WERI-Rb-1 (cell line): Measurements from ENCODE around the gene C16orf87.

Experiments
- DNase-seq: peaks from one replicate; pipeline ENCODE4 v3.0.0-alpha.2; 2020
- H3K27ac ChIP-seq: fragments of 250-450 bp; sonication (Bioruptor Pico); 2 replicates; pipeline ENCODE4 v1.5.1; 2020; ENCODE audit warnings: mild to moderate bottlenecking, moderate library complexity
- H3K27me3 ChIP-seq: fragments of 250-450 bp; sonication (Bioruptor Pico); 2 replicates; pipeline ENCODE4 v1.5.1; 2021; ENCODE audit warnings: mild to moderate bottlenecking, low read depth, moderate library complexity; ENCODE audit not compliant: insufficient read depth, severe bottlenecking
- H3K36me3 ChIP-seq: fragments of 250-450 bp; sonication (Bioruptor Pico); 2 replicates; pipeline ENCODE4 v1.5.1; 2020; ENCODE audit warnings: mild to moderate bottlenecking, moderate library complexity
- H3K4me3 ChIP-seq: 2 replicates; pipeline ENCODE4 v1.5.1; 2011; ENCODE audit warnings: low read depth, mild to moderate bottlenecking, control low read depth, low read length
- H3K9me3 ChIP-seq: fragments of 250-450 bp; sonication (Bioruptor Pico); 2 replicates; pipeline ENCODE4 v1.5.1; 2021; ENCODE audit warnings: mild to moderate bottlenecking, moderate library complexity; ENCODE audit not compliant: severe bottlenecking
- TF ChIP-seq, protein P1 (sequence below): IDR thresholded peaks from 2 replicates; pipeline ENCODE4 v1.5.1; 2011; ENCODE audit warnings: low read depth, mild to moderate bottlenecking, control low read depth, inconsistent platforms, low read length

The C16orf87 gene

DNA sequence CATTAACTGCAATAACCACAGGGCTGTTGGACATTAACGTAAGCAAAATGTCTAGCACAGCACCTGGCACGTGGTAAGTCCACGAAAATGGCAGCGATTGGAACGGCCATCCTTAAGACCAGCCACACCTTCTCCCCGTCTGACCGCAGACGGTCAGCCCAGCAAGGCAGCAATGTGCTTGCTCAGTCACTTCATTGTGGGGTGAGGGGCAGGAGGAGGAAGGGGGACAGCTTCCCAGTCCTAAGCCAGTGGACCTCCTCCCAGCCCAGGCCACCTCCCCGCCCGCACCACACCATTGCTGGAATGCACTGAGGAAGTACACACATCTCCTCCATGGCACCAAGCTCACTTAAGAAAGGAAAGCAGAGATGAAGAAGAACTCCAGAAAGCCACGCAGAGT lies 74.2 kb downstream of the C16orf87 start:
- H3K4me3 ChIP-seq = no peak overlapping the region
- H3K36me3 ChIP-seq = no peaks in the 10 kb centered on the region
- no peak for DNase-seq
- no peak overlapping the region for H3K27ac ChIP-seq
- TF ChIP-seq, protein P1, sequence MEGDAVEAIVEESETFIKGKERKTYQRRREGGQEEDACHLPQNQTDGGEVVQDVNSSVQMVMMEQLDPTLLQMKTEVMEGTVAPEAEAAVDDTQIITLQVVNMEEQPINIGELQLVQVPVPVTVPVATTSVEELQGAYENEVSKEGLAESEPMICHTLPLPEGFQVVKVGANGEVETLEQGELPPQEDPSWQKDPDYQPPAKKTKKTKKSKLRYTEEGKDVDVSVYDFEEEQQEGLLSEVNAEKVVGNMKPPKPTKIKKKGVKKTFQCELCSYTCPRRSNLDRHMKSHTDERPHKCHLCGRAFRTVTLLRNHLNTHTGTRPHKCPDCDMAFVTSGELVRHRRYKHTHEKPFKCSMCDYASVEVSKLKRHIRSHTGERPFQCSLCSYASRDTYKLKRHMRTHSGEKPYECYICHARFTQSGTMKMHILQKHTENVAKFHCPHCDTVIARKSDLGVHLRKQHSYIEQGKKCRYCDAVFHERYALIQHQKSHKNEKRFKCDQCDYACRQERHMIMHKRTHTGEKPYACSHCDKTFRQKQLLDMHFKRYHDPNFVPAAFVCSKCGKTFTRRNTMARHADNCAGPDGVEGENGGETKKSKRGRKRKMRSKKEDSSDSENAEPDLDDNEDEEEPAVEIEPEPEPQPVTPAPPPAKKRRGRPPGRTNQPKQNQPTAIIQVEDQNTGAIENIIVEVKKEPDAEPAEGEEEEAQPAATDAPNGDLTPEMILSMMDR = no peak
- no peaks in the 10 kb centered on the region for H3K27me3 ChIP-seq
- no peaks in the 10 kb centered on the region for H3K9me3 ChIP-seq

DNA sequence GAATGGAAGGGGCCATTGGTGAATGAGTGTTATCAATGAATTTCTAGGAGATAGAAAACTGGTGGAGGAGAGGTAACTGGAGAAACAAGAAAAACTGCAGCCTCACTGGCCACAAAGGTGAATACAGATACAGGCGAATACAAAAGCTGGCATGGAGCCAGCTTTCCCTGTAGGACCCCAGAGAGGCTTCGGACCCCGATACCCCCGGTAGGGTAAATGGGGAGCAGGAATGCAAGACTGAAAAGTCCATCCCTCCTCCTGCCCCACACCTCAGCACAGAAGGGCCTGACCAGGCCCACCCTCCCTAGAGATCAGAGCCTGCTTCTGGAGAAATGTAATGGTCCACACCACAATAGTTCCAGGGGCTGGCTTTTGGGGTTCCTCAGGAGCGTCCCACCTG lies 78.0 kb downstream of the C16orf87 start:
- TF ChIP-seq, protein P1 = no peak
- Histone ChIP-seq H3K27ac (no peak overlapping the region), H3K4me3 (no peak overlapping the region), H3K36me3 (no peaks in the 10 kb centered on the region), H3K27me3 (no peaks in the 10 kb centered on the region), H3K9me3 (no peaks in the 10 kb centered on the region)
- no peak for DNase-seq

DNA sequence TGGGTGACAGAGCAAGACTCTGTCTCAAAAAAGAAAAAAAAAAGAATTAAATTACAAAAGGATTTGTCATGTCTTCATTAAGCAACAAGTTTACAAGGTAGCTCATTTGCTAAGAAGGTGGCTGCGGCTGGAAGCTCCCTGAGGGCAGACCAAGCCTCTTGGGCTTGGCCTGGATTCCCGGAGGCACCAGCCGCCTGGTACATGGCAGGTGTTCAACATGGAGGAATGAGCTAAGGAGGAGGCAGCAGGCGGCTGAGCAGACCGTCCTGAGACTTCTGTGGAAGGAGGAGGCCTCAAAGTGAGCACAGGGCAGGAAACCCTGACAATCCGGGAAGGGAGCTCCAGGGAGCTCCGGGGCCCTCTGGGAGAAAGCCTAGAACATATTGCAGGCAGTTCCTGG lies 79.6 kb downstream of the C16orf87 start:
- Histone ChIP-seq H3K36me3 (no peaks in the 10 kb centered on the region), H3K27me3 (no peaks in the 10 kb centered on the region), H3K9me3 (no peaks in the 10 kb centered on the region), H3K4me3 (no peak overlapping the region), H3K27ac (no peak overlapping the region)
- DNase-seq = no peak
- TF ChIP-seq, protein P1 = no peak

DNA sequence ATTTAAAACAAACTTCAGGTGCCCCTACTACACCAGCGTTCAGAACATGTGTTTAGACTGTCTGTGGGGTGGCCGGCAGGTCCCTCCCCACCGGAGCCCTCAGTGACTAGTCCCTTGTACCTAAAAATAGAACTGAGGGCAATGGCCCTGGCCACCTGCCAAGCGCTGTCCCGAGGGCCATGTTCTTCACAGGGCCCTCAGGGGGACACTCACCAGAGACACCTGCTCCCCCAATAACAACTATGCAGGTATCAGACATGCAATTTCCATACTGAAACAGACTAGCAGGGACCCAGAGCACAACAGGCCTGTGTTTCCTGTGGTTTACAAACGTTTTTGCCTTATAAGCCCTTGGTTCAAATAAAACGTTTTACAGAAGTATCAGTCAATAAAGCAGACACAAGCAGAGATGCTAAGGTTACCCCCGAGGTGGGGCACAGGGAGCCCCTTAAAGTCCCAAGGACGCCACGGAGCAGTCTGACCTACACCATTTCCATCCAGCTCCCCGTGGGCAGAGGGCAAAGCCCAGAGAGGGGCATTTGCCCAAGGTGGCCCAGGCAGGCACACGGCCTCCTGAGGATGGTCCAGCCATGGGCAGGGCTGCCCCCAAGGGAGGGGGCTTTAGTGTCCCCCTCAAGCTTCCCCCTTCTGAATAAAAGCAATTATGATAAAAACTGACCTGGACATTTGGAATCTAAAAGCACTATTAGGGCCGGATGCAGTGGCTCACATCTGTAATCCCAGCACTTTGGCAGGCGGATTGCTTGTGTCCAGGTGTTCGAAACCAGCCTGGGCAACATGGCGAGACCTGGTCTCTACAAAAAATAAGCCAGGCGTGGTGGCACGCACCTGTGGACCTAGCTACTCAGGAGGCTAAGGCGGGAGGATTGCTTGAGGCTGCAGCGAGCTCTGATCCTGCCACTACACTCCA lies 81.9 kb downstream of the C16orf87 start:
- TF ChIP-seq, protein P1 = no peak
- Histone ChIP-seq H3K4me3 (no peak overlapping the region), H3K27me3 (no peaks in the 10 kb centered on the region), H3K9me3 (no peaks in the 10 kb centered on the region), H3K36me3 (no peaks in the 10 kb centered on the region), H3K27ac (no peak overlapping the region)
- no peak for DNase-seq

DNA sequence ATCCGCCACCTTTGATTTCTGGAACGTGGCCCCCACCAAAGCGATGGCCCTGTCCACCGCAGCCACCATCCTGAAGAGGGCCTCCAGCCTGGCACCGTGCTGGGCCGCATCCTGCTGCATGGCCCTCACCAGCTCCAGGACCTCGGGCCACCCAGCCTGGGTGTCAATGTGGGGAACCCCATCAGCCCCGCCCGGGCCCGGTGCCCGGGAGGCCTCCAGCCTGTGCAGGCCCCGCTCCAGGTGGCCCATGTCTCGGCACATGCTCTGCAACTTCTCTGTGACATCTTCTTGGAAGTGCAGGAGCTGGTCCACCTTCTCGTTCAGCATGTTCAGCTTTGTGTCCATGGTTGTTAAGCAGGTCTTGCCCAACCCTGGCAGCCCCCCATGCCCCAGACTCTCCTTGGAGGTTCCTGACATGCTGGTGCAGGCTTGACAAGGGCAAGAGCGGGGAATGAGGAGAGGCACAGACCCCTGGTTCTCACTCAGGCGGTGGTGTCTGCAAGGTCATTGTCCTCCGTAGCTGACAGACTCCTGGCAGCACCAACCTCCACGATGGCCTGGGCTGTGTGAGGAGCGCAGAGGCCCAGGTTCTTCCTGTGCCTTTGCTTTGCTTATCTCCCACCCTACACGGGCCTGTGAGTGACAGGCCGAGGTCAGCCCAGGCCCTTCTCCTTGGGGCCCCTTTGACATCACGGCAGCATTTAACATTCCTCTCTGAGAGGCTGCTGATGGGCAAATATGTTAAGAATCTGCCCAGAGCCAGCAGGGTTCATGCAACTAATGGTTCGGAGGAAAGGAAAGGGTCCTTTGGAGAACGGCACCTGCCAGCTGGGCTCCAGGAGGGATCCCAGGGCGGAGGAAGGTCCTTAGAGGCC lies 83.0 kb downstream of the C16orf87 start, which contains the start of gene MYLK3:
MYLK3 (minus strand) TSS at position 568 of the 875 bp plus-strand sequence; CDS start at position 417, 151 bp downstream.
- H3K9me3 ChIP-seq = no peaks in the 10 kb centered on the region
- no peak for DNase-seq
- no peak within 1 kb of the TSS for H3K27ac ChIP-seq
- H3K27me3 ChIP-seq = no peaks in the 10 kb centered on the region
- TF ChIP-seq, protein P1 = no peak
- no peak within 1 kb of the TSS for H3K4me3 ChIP-seq
- no peaks in the 10 kb centered on the region for H3K36me3 ChIP-seq
